ENCODE measurements around the gene MIA3. TPM values are rescaled to one million over a fixed set of nuclear protein-coding genes. Genes with fewer than 3 reads are reported as not detected.

The MIA3 gene
- total and polyA plus RNA-seq, 9 of the 15 experiments (the other 6 are each of a cell fraction or from before 2014, with no cell fraction given): 21.6 to 89.4 (median 40.8) TPM

- TF ChIP-seq ZNF655 (CRISPR knock-in tag; IDR thresholded peaks at IDR 0.05) (no peak), ZNF140 (CRISPR knock-in tag; IDR thresholded peaks at IDR 0.05) (no peak), RFX1 (IDR thresholded peaks at IDR 0.05) (no peak; the same call in 1 of the 2 replicates), KLF16 (IDR thresholded peaks at IDR 0.05) (no peak), NCOA1 (IDR thresholded peaks at IDR 0.05; ENCODE audit: low read depth) (0 out of 2 replicates have a peak, but pooled peaks have one; percentile 11), BMI1 (IDR thresholded peaks at IDR 0.05; ENCODE audit: low read length) (no peak), ZNF740 (CRISPR knock-in tag; IDR thresholded peaks at IDR 0.05) (0 out of 2 replicates have a peak, but pooled peaks have one; percentile 43), ZNF740 (tag; IDR thresholded peaks at IDR 0.05) (no peak), BCL6 (CRISPR knock-in tag; IDR thresholded peaks at IDR 0.05) (peak; percentile 62; the same call in 1 of the 2 replicates), HOXB6 (CRISPR knock-in tag; IDR thresholded peaks at IDR 0.05; ENCODE audit: borderline replicate concordance) (peak; percentile 70; the same call in 1 of the 2 replicates), ILF3 (IDR thresholded peaks at IDR 0.05; ENCODE audit: borderline replicate concordance) (no peak), ESRRB (CRISPR knock-in tag; IDR thresholded peaks at IDR 0.05; ENCODE audit: borderline replicate concordance) (no peak), HMGN3 (IDR thresholded peaks at IDR 0.05; ENCODE audit: borderline replicate concordance, extremely low read depth, insufficient read length, low read depth, low read length) (peak; percentile 45), HNRNPL (IDR thresholded peaks at IDR 0.05; ENCODE audit: low read depth, low read length) (no peak), ARHGAP35 (IDR thresholded peaks at IDR 0.05; ENCODE audit: partially characterized antibody) (no peak), ZNF143 (CRISPR knock-in tag; IDR thresholded peaks at IDR 0.05) (no peak), STAG1 (CRISPR knock-in tag; IDR thresholded peaks at IDR 0.05; ENCODE audit: borderline replicate concordance) (no peak), ZNF12 (CRISPR knock-in tag; IDR thresholded peaks at IDR 0.05) (no peak)
- TF ChIP-seq, protein P1, sequence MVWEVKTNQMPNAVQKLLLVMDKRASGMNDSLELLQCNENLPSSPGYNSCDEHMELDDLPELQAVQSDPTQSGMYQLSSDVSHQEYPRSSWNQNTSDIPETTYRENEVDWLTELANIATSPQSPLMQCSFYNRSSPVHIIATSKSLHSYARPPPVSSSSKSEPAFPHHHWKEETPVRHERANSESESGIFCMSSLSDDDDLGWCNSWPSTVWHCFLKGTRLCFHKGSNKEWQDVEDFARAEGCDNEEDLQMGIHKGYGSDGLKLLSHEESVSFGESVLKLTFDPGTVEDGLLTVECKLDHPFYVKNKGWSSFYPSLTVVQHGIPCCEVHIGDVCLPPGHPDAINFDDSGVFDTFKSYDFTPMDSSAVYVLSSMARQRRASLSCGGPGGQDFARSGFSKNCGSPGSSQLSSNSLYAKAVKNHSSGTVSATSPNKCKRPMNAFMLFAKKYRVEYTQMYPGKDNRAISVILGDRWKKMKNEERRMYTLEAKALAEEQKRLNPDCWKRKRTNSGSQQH (CRISPR knock-in tag; IDR thresholded peaks at IDR 0.05): peak; percentile 32; the same call in 1 of the 2 replicates
- TF ChIP-seq, protein P2, sequence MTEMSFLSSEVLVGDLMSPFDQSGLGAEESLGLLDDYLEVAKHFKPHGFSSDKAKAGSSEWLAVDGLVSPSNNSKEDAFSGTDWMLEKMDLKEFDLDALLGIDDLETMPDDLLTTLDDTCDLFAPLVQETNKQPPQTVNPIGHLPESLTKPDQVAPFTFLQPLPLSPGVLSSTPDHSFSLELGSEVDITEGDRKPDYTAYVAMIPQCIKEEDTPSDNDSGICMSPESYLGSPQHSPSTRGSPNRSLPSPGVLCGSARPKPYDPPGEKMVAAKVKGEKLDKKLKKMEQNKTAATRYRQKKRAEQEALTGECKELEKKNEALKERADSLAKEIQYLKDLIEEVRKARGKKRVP (CRISPR knock-in tag; IDR thresholded peaks at IDR 0.05): peak; percentile 77
Measured at GRCh38 chr1:222712253-222713090, 94.6 kb downstream of the MIA3 start, which contains the start of the genes AIDA and BROX (continued).
